Peyer's patch (tissue), 4 donors: Measurements from ENCODE around the gene COL20A1. TPM values are rescaled to one million over a fixed set of nuclear protein-coding genes. Genes with fewer than 3 reads are reported as not detected.

Source experiments
- DNase-seq, 3 donors: peaks; one replicate each; pipeline ENCODE4 v3.0.0-alpha.2; 2017 to 2019
- H3K27ac ChIP-seq, 4 donors: fragments of 200-600 bp; sonication (generic); one replicate each; pipeline ENCODE4 v1.5.1; 2016 to 2019
- H3K27me3 ChIP-seq, 2 donors: fragments of 200-600 bp; sonication (generic); one replicate each; pipeline ENCODE4 v1.5.1; 2019
- H3K36me3 ChIP-seq, 3 donors: fragments of 200-600 bp; sonication (generic); one replicate each; pipeline ENCODE4 v1.5.1; 2016 to 2019
- H3K4me1 ChIP-seq, 4 donors: fragments of 200-600 bp; sonication (generic); one replicate each; pipeline ENCODE4 v1.5.1; 2016 to 2019
- H3K4me3 ChIP-seq, 4 donors: fragments of 200-600 bp; sonication (generic); 1 replicate in 3 of 4; 2 replicates in 1 of 4; pipeline ENCODE4 v1.5.1; 2016 to 2019; ENCODE audit warnings: mild to moderate bottlenecking in 1 of 4
- H3K9me3 ChIP-seq, 4 donors: fragments of 200-600 bp; sonication (generic); one replicate each; pipeline ENCODE4 v1.5.1; 2016 to 2019; ENCODE audit warnings: mild to moderate bottlenecking in 1 of 4
- POLR2A ChIP-seq, 2 donors: fragments of 450-650 bp; IDR thresholded peaks; one replicate each; pipeline ENCODE4 v1.5.1; 2017; ENCODE audit warnings: antibody characterized with exemption in 2 of 2, mild to moderate bottlenecking in 2 of 2, moderate library complexity in 2 of 2
- total RNA-seq, 4 donors: library from RNA; depleted of rRNA; stranded (reverse); fragments of >200 nt; gene quantifications; one replicate each; pipeline ENCODE4 v1.1.0, GENCODE V29; 2016
- TF ChIP-seq, protein P1 (sequence below), 6 experiments: fragments of 450-650 bp in 4 of 6; fragments of 200-600 bp in 2 of 6; sonication (generic) in 1 of 6; IDR thresholded peaks; one replicate each; pipeline ENCODE4 v1.5.1; 2017 to 2019; ENCODE audit warnings: antibody characterized with exemption in 6 of 6, mild to moderate bottlenecking in 3 of 6, moderate library complexity in 1 of 6

COL20A1 gene
- total RNA-seq, 4 donors from 2014 or later, result not detected

DNA sequence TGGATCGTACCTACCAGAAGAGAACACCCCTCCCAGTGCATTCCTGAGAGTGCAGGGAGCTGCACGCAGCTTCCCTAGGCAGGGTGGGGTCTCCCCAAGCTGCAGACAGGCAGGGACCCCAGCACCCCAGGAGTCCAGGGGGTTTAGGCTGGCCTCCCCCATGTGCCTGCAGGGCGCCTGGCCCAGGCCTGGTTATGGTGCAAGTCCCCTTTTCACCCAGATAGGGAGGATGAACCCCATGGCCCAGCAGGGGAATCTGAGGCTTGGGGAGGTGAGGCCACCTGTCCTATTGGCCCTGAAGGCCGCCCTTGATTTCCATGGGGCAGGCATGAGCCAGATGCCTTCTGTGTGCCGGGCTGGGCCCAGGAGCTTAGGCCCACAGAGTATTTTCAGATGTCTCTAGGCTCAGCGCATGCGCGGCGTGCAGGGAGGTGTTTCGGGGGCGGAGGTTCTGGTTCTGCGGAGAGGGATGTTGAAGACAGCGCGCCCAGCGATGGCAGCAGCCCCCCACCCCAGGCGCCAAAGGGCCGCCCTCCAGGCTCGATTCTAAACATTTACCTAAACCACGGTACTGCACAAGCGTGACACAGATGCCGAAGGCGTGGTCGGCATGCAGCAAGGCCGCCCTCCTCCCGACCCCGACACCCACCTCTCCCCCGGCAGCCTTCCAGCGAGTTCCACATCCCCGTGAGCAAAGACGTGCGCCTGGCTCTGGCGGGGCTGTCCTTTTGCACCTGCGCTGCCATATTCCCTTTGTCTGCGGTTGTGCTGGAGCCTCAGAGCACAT is 29.4 kb downstream of the COL20A1 start:
- no peaks in the 10 kb centered on the region for H3K4me1 ChIP-seq
- no peaks in the 10 kb centered on the region for H3K36me3 ChIP-seq
- no peak overlapping the region for H3K27ac ChIP-seq
- no peak overlapping the region for H3K4me3 ChIP-seq
- peaks cover 0 to 14% (median 0%) of the 10 kb centered on the region in 4 donors for H3K9me3 ChIP-seq
- no peak for TF ChIP-seq POLR2A (IDR thresholded peaks at IDR 0.05)
- TF ChIP-seq, protein P1, sequence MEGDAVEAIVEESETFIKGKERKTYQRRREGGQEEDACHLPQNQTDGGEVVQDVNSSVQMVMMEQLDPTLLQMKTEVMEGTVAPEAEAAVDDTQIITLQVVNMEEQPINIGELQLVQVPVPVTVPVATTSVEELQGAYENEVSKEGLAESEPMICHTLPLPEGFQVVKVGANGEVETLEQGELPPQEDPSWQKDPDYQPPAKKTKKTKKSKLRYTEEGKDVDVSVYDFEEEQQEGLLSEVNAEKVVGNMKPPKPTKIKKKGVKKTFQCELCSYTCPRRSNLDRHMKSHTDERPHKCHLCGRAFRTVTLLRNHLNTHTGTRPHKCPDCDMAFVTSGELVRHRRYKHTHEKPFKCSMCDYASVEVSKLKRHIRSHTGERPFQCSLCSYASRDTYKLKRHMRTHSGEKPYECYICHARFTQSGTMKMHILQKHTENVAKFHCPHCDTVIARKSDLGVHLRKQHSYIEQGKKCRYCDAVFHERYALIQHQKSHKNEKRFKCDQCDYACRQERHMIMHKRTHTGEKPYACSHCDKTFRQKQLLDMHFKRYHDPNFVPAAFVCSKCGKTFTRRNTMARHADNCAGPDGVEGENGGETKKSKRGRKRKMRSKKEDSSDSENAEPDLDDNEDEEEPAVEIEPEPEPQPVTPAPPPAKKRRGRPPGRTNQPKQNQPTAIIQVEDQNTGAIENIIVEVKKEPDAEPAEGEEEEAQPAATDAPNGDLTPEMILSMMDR (IDR thresholded peaks at IDR 0.05), result no peak
- DNase-seq, result peak in 1 of 3 donors; percentile 43
- no peaks in the 10 kb centered on the region for H3K27me3 ChIP-seq

DNA sequence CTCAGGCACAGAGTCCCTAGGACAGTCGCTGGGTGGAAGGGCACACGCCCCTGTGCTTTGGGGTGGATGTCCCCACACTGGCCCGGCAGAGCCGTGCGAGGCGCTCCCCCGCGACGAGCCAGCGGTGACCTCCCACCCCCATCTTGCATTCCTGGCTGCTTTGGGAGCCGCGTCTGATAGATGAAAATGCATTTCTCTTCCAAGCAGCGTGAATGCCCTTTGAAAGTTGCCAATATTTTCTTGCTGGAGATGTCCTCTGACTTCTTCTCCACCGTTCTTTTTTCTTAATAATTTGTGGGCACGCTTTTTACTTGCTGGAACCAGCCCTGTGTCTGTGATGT is 29.9 kb downstream of the COL20A1 start:
- H3K27me3 ChIP-seq, result no peaks in the 10 kb centered on the region
- no peak overlapping the region for H3K27ac ChIP-seq
- H3K9me3 ChIP-seq, result peaks cover 0 to 14% (median 0%) of the 10 kb centered on the region in 4 donors
- H3K36me3 ChIP-seq, result no peaks in the 10 kb centered on the region
- H3K4me1 ChIP-seq, result no peaks in the 10 kb centered on the region
- no peak for TF ChIP-seq POLR2A (IDR thresholded peaks at IDR 0.05)
- TF ChIP-seq, protein P1 (IDR thresholded peaks at IDR 0.05), result no peak
- DNase-seq, result no peak
- H3K4me3 ChIP-seq, result no peak overlapping the region

DNA sequence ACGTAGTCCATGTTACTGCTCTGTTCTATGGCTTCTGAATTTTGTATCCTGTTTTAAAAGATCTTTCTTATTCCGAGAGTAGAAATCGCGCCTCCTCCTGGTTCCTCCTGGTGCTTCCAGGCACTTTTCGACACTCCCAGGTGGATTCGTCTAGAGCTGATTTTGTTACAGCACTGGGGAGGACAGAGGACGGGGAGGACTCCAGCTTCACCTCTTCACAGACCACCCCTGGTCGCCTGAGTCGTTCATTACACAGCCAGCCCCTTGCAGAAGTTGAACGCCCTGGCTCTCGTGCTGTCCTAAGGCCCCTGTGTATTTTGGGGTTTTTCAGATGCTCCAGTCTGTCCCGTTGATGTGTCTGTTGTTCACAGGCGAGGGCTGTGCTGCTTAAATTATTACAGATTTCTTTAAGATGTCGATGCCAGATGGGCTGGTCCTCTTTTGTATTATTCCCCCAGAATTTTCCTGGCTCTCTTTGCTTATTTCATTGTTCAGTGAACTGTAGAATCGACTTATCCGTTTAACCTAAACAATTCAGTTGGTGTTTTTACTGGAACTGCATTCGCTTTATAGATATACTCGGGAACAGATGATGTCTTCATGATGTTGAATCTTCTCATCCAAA is 30.5 kb downstream of the COL20A1 start:
- Histone ChIP-seq H3K27ac (no peak overlapping the region), H3K9me3 (peaks cover 0 to 14% (median 0%) of the 10 kb centered on the region in 4 donors), H3K4me1 (no peaks in the 10 kb centered on the region), H3K4me3 (no peak overlapping the region), H3K27me3 (no peaks in the 10 kb centered on the region), H3K36me3 (no peaks in the 10 kb centered on the region)
- TF ChIP-seq, protein P1 (IDR thresholded peaks at IDR 0.05), result no peak
- TF ChIP-seq POLR2A (IDR thresholded peaks at IDR 0.05), result no peak
- no peak for DNase-seq

DNA sequence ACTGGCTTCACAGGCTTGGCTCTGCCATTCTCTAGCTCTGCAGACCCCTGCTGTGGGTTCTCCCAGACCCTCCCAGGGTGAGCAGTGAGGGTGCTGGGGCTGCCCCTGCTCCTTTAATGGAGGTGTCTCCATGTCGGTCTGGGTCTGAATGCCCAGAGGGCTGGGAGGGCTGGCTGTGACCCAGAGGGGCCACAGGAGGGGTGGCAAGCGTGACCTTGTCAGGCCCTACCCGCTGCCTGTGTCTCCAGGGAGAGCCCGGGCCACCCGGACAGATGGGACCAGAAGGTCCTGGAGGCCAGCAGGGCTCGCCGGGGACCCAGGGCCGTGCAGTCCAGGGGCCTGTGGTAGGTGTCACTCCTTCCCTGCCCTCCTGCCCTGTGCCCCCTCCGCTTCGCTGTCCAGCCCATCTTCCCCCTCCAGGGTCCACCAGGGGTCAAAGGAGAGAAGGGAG is 32.1 kb downstream of the COL20A1 start:
- H3K9me3 ChIP-seq, result peaks cover 0 to 14% (median 0%) of the 10 kb centered on the region in 4 donors
- H3K27ac ChIP-seq, result no peak overlapping the region
- no peaks in the 10 kb centered on the region for H3K27me3 ChIP-seq
- H3K36me3 ChIP-seq, result no peaks in the 10 kb centered on the region
- H3K4me1 ChIP-seq, result no peaks in the 10 kb centered on the region
- no peak for DNase-seq
- no peak overlapping the region for H3K4me3 ChIP-seq
- TF ChIP-seq POLR2A (IDR thresholded peaks at IDR 0.05), result no peak
- TF ChIP-seq, protein P1 (IDR thresholded peaks at IDR 0.05), result no peak

DNA sequence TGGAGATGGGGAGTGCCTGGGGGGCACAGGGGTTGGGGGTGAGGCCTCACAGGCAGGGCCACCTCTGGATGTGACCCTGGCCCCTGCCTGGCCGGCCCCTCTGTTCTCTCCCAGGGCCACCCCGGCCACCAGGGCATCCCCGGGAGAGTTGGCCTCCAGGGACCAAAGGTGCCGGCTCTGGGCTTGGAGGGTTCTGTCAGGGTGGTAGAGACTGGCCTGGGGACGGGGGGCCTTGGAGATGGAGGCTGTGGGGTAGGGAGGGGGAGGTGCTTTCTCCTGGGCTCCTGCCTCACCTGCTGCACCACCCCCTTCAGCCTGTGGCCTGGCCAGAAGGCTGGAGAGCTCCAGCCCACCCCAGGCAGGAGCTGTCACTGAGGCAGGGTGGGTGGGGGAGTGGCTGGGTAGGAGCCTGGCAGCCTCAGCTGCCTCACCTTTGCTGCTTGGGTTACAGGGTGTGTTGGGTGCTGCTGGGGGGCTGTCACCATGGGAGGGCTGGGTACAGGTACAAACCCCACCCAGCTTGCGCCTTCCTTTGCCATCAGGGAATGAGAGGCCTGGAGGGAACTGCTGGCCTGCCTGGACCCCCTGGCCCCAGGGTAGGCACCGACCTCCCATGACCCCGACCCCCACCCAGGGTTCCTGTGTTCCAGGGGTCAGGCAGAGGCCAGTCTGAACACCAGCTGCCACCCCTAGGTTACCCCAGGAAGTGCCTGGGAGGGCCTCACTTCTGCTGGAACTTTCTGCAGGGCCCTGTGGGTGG is 32.7 kb downstream of the COL20A1 start:
- DNase-seq, result no peak
- H3K27me3 ChIP-seq, result no peaks in the 10 kb centered on the region
- H3K9me3 ChIP-seq, result peaks cover 0 to 14% (median 0%) of the 10 kb centered on the region in 4 donors
- H3K27ac ChIP-seq, result no peak overlapping the region
- no peaks in the 10 kb centered on the region for H3K4me1 ChIP-seq
- TF ChIP-seq, protein P1 (IDR thresholded peaks at IDR 0.05), result no peak
- TF ChIP-seq POLR2A (IDR thresholded peaks at IDR 0.05), result no peak
- H3K4me3 ChIP-seq, result no peak overlapping the region
- no peaks in the 10 kb centered on the region for H3K36me3 ChIP-seq
